Effector memory CD4-positive, alpha-beta T cell (primary cell): ENCODE measurements around the gene SHLD3.
"Not testable (repeated sequence)": the region's sequence is repeated elsewhere in the genome, so short reads cannot be mapped to it uniquely, and the experiment has no call there.

Experiments used
- DNase-seq, 3 donors: peaks; one replicate each; pipeline ENCODE4 v3.0.0-alpha.2; 2020
- H3K27ac ChIP-seq: 2 replicates; pipeline ENCODE4 v1.7.0; 2013; ENCODE audit warnings: mild to moderate bottlenecking, low read length, moderate library complexity; ENCODE audit not compliant: insufficient read depth, poor library complexity, severe bottlenecking
- H3K27me3 ChIP-seq: replicated peaks from 2 replicates; pipeline ENCODE4 v1.7.0; 2013; ENCODE audit warnings: mild to moderate bottlenecking, low read length; ENCODE audit not compliant: insufficient read depth, control insufficient read depth, poor library complexity, severe bottlenecking
- H3K36me3 ChIP-seq: 2 replicates; pipeline ENCODE4 v1.7.0; 2013; ENCODE audit warnings: mild to moderate bottlenecking, low read length, moderate library complexity; ENCODE audit not compliant: control insufficient read depth, insufficient read depth
- H3K4me1 ChIP-seq: 2 replicates; pipeline ENCODE4 v1.7.0; 2013; ENCODE audit warnings: low read length, mild to moderate bottlenecking; ENCODE audit not compliant: control insufficient read depth, insufficient read depth, poor library complexity, severe bottlenecking
- H3K4me3 ChIP-seq: 2 replicates; pipeline ENCODE4 v1.7.0; 2013; ENCODE audit warnings: low read length, low read depth, mild to moderate bottlenecking; ENCODE audit not compliant: insufficient read depth, poor library complexity, severe bottlenecking
- H3K9me3 ChIP-seq: 2 replicates; pipeline ENCODE4 v1.7.0; 2013; ENCODE audit warnings: mild to moderate bottlenecking, low read length, moderate library complexity; ENCODE audit not compliant: control insufficient read depth
- total RNA-seq, 3 donors: gene quantifications; one replicate each; lab custom pipeline; 2026; lab: John Stamatoyannopoulos, UW

The SHLD3 gene, protein sequence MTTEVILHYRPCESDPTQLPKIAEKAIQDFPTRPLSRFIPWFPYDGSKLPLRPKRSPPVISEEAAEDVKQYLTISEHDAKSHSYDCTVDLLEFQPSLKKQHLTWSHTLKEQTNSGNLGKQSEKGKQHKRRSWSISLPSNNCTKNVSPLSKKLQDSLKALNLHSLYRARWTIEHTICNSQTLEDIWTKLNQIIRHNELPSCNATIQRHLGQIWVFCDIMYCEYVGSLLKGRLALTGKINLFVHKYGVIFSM
- 5.3 to 10.6 (median 9.2) reads per million in 3 donors for total RNA-seq

DNA sequence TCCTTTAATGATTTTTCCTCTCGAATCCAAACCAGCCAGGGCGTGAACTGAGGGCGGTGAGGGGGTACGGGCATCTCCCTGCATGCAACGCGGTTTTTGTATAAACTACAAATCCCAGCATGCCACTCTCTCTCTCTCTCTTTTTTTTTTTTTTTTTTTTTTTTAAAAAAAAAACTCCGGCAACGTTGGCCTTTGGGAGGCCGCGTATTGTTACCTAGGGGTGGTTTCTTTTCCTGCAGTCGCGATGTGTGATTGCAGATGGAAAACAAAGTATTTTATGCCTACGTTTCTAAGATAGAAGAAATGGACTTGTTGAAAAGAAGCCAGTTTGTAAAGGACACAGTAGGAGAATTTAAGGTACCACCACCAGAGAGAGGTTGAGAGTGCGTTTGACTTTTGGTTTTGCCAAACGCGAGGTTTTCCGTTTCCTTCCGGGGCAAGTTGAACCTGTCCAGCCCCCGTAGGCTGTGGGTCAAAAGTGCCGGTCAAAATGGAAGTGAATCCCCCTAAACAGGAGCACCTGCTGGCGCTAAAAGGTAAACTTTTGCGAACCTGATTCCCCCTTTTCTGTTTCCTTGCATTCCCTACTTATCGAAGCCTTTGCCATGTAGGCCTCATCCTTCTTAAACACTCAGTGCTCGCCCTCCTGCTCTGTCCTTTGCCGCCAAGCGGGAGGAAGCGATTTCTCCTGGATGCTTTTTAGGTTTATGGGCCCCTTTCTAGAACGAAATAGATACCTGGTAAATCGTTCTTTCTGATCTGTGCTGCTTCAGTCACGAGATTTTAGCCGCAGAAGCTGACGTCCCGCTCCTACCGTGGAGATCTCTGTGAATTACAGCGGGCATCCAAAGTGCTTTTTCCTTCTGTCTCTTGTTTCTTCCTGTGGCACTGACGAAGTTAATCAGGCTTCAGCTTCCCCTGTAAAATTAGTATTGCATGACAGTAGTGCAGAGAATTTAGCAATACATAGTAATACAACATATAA is at the start of gene SHLD3, which contains the start of gene TRAPPC13:
Gene SHLD3 (plus strand): TSS at position 457 of the 985 bp plus-strand sequence. CDS start 4,561 bp downstream, outside the sequence.
Gene TRAPPC13 (plus strand): TSS at position 457 of the 985 bp plus-strand sequence. CDS start 34 bp downstream, at position 491.
- H3K27ac ChIP-seq: peak within 1 kb of the TSS; percentile 90

DNA sequence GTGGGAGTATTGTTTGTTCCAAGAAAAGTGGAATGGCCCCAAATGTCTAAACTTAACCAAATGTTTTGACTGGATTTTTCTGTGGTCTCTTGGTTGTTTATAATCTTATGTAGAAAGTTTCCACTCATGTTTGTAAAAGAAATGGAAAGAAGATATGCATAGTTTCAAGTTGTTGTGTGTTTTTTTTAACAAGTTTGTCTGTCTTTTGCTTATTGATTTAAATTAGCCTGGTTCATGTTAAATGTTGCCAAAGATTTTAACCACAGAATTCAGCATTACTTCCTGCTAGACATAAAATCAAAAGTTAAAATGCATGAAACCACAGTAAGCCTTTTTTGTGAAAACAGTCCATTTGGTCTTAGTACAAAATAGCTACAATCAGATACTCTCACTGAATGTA is 47.7 kb upstream of the SHLD3 start:
- Histone ChIP-seq H3K27me3 (no peaks in the 10 kb centered on the region), H3K4me3 (no peak overlapping the region), H3K9me3 (no peaks in the 10 kb centered on the region), H3K27ac (no peak overlapping the region), H3K36me3 (peaks cover 55% of the 10 kb centered on the region), H3K4me1 (no peaks in the 10 kb centered on the region)
- no peak for DNase-seq

More for the DNA sequence above, at the start of gene SHLD3, which contains the start of gene TRAPPC13:
- H3K36me3 ChIP-seq: peaks cover 2% of the 10 kb centered on the region
- H3K27me3 ChIP-seq: no peaks in the 10 kb centered on the region
- DNase-seq: peak; percentile 78 to 85 (median 83)
- peak within 1 kb of the TSS; percentile 74 for H3K4me3 ChIP-seq
- H3K9me3 ChIP-seq: no peaks in the 10 kb centered on the region
- H3K4me1 ChIP-seq: peaks cover 9% of the 10 kb centered on the region

DNA sequence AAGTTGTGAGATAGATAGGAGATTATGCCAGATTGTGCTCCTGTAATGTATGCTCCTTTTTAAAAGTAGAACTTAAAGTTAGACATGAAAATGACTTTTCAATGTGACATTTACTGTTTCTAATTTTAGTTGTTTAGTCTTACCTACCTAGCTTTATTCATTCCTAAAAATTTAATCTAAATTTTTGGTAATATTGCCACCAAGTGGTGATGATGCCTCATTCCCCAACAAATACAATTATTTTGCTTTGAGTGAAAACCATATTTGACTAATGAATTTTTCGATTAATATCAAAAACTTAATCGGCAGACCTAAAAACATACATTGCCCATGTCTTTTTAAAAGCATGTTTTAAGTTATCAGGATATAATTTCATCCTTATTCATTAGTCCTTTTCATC is 36.1 kb upstream of the SHLD3 start:
- Histone ChIP-seq H3K9me3 (no peaks in the 10 kb centered on the region), H3K27me3 (no peaks in the 10 kb centered on the region), H3K36me3 (peaks cover 67% of the 10 kb centered on the region), H3K4me1 (no peaks in the 10 kb centered on the region), H3K4me3 (no peak overlapping the region), H3K27ac (no peak overlapping the region)
- DNase-seq: no peak

DNA sequence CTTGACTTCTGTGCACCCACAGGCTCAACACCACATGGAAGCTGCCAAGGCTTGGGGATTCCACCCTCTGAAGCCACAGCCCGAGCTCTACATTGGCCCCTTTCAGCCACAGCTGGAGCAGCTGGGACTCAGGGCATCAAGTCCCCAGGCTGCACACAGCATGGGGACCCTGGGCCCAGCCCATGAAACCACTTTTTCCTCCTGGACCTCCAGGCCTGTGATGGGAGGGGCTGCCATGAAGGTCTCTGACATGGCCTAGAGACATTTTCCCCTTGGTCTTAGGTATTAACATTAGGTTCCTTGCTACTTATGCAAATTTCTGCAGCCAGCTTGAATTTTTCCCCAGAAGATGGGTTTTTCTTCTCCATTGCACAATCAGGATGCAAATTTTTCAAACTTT is 23.1 kb upstream of the SHLD3 start:
- H3K4me3 ChIP-seq, H3K27ac ChIP-seq, H3K27me3 ChIP-seq, H3K4me1 ChIP-seq, H3K9me3 ChIP-seq, DNase-seq: not testable (repeated sequence)
- H3K36me3 ChIP-seq: peaks cover 45% of the 10 kb centered on the region

DNA sequence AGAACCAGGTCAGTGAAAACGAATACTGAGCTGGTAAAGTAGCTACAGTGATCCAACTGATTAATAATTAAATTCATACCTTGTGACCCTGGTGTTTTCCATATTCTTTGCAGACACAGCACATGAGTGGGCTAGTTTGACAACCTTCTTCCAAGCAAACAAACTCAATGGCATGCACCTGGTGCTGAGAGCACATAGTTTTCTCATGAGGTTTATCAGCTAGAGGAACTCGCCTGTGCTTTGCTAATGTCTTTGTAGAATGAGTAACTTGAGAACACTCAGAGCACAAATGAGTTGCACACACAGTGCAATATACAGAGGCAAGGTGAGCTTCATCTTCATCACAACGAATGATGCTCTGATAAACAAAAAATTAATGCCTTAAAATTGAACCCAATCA is 13.3 kb upstream of the SHLD3 start:
- Histone ChIP-seq H3K9me3 (no peaks in the 10 kb centered on the region), H3K36me3 (peaks cover 68% of the 10 kb centered on the region), H3K4me1 (no peaks in the 10 kb centered on the region), H3K27ac (no peak overlapping the region), H3K4me3 (no peak overlapping the region), H3K27me3 (no peaks in the 10 kb centered on the region)
- no peak for DNase-seq

DNA sequence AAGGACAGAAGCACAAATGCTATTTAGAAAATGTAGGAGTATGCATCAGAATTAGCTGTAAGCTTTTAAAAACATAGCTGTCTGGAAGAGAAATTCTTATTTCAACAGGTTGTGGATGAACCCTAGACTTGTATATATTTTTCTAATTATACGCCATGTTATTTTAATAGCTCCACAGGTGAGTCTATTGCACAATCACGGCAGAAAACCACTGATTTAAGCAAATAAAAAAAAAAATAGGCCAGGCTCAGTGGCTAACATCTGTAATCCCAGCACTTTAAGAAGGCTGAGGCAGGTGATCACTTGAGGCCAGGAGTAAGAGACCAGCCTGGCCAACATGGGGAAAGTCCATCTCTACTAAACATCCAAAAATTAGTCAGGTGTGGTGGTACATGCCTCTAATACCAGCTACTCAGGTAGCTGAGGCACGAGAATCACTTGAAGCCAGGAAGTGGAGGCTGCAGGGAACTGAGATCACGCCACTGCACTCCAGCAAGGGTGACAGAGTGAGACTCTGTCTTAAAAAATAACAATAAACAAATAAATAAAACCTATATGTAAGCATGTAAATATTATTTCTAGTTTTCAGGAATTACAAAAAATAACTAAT is 12.4 kb upstream of the SHLD3 start:
- H3K36me3 ChIP-seq: peaks cover 63% of the 10 kb centered on the region

DNA sequence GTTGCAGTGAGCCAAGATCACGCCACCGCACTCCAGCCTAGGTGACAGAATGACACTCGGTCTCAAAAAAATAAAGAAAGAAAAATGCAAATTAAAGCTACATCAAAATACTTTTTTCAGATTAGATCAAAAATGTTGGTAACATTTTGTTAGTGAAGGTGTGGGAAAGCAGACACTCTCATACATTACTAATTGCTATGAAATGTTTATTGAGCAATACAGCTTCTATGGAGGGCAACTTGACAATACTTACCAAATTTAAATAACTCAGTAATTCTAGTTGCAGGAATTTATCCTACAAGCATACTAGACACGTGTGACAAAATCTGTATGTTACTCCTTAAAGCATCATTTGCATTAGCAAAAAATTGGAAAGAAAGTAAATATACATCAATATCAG is 4.8 kb upstream of the SHLD3 start:
- DNase-seq: no peak
- H3K4me1 ChIP-seq: peaks cover 6% of the 10 kb centered on the region
- H3K27ac ChIP-seq: no peak overlapping the region
- H3K36me3 ChIP-seq: peaks cover 20% of the 10 kb centered on the region
- H3K27me3 ChIP-seq: no peaks in the 10 kb centered on the region
- no peak overlapping the region for H3K4me3 ChIP-seq
- no peaks in the 10 kb centered on the region for H3K9me3 ChIP-seq

More for the DNA sequence above, 12.4 kb upstream of the SHLD3 start:
- H3K27me3 ChIP-seq: no peaks in the 10 kb centered on the region
- no peak overlapping the region for H3K27ac ChIP-seq
- DNase-seq: no peak
- no peaks in the 10 kb centered on the region for H3K9me3 ChIP-seq
- no peak overlapping the region for H3K4me3 ChIP-seq
- no peaks in the 10 kb centered on the region for H3K4me1 ChIP-seq

DNA sequence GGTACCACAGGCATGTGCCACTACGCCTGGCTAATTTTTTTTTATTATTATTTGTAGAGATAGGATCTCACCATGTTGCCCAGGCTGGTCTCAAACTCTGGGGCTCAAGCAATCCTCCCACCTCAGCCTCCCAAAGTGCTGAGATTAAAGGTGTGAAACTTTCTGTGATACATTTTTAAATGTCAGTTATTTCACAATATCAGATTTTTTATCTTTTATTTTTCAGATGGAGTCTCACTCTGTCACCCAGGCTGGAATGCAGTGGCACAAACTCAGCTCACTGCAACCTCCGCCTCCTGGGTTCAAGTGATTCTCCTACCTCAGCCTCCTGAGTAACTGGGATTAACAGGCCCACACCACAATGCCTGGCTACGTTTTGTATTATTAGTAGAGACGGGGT is 2.9 kb upstream of the SHLD3 start:
- not testable (repeated sequence) for H3K9me3 ChIP-seq, H3K4me1 ChIP-seq, H3K27ac ChIP-seq, DNase-seq, H3K27me3 ChIP-seq, H3K4me3 ChIP-seq, H3K36me3 ChIP-seq

DNA sequence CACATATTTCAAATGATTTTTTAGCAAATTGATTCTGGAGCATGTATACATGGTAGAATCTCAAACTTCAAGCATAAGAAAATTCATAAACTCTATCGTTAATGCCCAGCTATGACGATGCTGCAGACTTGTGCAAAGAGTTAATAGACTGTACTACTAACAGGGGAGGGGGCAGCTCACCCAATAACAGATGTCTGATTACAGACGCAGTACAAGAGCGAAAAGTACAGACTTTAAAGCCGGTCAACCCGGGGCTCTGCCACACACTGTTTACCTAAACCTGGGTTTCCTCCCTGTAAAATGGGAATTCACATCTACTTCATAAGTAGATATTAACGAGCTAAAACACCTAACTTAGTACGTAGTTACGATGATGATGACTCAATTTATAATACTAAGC is 1.3 kb upstream of the SHLD3 start:
- no peaks in the 10 kb centered on the region for H3K27me3 ChIP-seq
- no peaks in the 10 kb centered on the region for H3K36me3 ChIP-seq
- peak overlapping the region; percentile 90 for H3K27ac ChIP-seq
- no peak for DNase-seq
- no peaks in the 10 kb centered on the region for H3K9me3 ChIP-seq
- peak overlapping the region; percentile 74 for H3K4me3 ChIP-seq
- peaks cover 9% of the 10 kb centered on the region for H3K4me1 ChIP-seq
